ENCODE measurements around the gene SIRPB2. TPM values are rescaled to one million over a fixed set of nuclear protein-coding genes. Genes with fewer than 3 reads are reported as not detected.

The SIRPB2 gene
- polyA plus RNA-seq, 1 donor, result 1.6 TPM

GRCh38 chr20:1471242-1471641, 20.0 kb downstream of the SIRPB2 start:
- no peak for DNase-seq (ENCODE audit: low read depth)

- DNase-seq (ENCODE audit: low read depth), result peak; percentile 50
These were observed 21.2 kb downstream of the SIRPB2 start for GRCh38 chr20:1469925-1470571.

GRCh38 chr20:1469306-1469905, 21.8 kb downstream of the SIRPB2 start:
- no peak for DNase-seq (ENCODE audit: low read depth)

DNA sequence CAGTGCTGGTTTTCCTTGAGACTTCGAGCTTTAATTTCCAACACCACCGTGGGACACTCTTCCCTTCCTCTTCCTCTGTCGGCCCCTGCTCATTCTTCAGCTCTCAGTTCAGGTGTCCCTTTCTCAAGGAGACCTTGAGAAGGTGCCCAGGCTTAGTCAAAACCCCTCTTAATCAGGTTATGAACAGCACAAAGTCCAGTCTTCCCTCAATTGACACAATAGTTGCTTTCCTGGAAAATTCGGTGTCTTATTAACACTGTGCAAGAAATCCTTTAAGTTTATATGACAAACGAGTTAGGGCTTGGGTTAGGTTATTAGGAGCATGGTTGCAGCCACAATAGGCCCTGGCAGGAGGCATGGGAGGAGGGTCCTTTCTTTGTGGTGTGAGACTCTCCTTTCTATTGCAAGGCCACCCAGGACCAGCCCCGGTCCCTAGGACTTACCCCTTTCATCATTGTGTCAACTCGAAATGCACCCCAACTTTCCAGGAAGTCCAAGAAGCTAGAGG, 23.0 kb downstream of the SIRPB2 start:
- DNase-seq (ENCODE audit: low read depth), result no peak

DNA sequence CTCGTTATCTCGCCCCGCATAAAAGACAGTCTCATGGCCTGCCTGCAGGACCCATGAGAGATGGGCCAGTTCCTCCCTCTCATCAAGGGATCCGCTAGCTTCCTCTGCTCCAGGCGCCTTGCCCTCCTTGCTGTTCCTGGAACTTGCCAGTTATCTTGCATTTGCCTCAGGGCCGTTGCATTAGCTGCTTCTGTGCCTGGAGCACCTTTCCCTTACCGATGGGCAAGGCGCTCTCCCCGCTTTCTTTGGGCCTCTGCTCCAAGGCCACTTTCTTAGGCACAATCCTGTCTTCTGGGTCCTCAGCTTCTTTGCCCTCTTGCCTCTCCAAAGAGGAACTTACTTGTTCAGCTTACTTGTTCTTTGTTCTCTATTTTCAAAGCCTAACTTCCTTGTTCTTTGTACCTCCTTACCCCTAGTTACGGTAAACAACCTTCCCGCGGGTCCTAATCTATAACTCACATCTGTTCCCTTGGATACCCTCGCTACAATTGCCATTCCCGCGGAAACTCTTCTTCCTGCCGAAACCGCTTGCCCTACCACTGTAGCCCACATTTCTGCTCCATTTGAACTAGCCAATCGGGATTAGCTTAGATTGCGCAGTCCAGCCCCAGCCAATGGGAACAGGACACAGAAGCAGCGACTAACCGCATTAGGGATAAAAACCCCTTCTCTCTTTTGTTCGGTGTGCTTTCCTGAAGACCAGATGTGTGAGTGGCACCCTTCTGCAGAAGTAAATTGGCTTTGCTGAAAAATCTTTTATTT, 23.7 kb downstream of the SIRPB2 start:
- no peak for DNase-seq (ENCODE audit: low read depth)

- DNase-seq (ENCODE audit: low read depth), result no peak
These were observed 24.2 kb downstream of the SIRPB2 start for GRCh38 chr20:1467082-1467354.

GRCh38 chr20:1466211-1467081, 24.8 kb downstream of the SIRPB2 start, which contains the start of gene NSFL1C:
TSS of gene NSFL1C (minus strand) at chr20:1466849. CDS start at chr20:1466824, 25 bp downstream.
- peak; percentile 72 for DNase-seq (ENCODE audit: low read depth)

GRCh38 chr20:1465470-1466210, 25.6 kb downstream of the SIRPB2 start:
- no peak for DNase-seq (ENCODE audit: low read depth)

- DNase-seq (ENCODE audit: low read depth), result no peak
These were observed 27.1 kb downstream of the SIRPB2 start for GRCh38 chr20:1463971-1464570.

DNA sequence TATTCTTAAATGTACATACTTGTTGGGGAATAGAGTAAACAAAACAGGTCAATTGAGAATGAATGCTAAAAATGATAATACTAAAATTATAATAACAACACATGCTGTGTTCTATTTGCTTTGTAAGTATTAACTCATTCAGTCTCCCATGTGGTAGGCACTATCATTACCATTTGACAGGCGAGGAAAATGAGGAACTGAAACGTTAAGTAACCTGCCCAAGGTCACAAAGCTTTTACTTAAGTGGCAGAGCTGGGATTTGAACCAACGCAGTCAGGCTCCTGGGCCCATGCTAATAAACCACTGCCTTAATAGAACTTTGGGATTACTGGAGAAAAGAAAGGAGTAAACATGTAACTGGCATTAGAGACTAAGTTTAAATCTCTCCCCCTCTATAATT, 28.4 kb downstream of the SIRPB2 start:
- no peak for DNase-seq (ENCODE audit: low read depth)

DNA sequence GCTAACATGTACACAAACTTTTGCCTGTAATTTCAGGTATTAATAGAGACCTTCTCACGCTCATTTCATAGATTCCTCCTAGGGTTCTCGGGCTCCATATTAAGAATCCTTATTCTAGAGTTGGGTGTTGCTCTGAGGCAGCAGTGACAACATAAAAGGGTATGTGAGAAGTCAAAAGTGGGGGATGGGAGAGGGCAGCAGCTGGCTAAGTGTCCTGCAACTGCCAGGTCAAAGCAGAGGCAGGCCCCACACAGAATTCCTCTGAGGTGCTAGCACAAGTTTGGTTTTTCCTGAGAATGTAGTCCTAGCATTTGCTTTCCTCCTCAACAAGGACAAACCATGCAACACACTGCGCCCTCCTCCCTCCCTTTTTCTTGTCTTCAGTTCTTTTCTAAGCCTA, 29.2 kb downstream of the SIRPB2 start:
- DNase-seq (ENCODE audit: low read depth), result no peak

- no peak for DNase-seq (ENCODE audit: low read depth)
These were observed 30.9 kb downstream of the SIRPB2 start for GRCh38 chr20:1460275-1460674.

DNA sequence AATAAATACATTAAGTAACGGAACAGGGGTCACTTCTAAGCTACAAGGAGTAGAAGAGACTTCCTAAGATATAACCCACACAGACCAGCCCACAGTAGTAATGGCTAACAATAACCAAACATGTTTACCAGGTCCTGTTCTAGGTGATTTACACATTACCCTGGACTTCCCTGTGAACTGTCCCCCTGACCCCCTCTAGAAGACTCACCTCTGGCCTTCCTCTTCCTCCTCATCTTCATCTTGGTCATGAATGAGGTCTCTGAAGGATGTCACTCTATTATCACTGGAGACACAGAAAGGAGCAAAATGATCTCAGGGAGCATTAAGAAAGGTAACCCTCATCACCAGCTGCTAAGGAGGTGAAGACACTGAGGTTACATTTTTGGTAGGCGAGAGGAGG, 33.2 kb downstream of the SIRPB2 start:
- no peak for DNase-seq (ENCODE audit: low read depth)

GRCh38 chr20:1456300-1456699, 34.9 kb downstream of the SIRPB2 start:
- DNase-seq (ENCODE audit: low read depth), result no peak

DNA sequence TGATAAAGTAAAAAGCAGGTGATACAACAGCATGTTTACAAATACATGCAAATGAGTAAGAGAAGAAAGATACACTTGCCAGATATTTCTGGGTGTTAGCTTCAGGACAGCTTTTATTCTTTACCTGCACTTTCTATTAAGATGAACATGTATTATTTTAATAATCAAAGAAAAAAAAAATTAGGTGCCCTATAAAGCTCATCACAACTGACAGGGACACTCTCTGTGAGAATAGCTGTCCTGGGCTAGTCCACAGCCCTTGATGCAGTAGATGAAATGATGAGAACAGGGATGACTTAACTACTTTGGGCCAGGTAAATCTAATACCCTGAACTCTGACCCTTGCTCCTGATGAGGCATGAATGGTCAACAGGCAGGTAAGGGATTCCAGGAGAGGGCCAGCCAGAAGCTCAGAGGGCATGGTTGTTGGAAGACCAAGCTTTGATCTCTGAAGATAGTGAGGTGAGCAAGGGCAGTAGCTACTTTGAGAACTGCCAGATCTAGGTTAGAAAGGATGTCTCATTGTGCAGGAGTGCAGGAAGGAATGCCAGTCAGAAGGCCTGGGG, 40.2 kb downstream of the SIRPB2 start:
- no peak for DNase-seq (ENCODE audit: low read depth)

- no peak for DNase-seq (ENCODE audit: low read depth)
These were observed 41.9 kb downstream of the SIRPB2 start for GRCh38 chr20:1449370-1449769.

- DNase-seq (ENCODE audit: low read depth), result no peak
These were observed 43.1 kb downstream of the SIRPB2 start for GRCh38 chr20:1448081-1448620.

DNA sequence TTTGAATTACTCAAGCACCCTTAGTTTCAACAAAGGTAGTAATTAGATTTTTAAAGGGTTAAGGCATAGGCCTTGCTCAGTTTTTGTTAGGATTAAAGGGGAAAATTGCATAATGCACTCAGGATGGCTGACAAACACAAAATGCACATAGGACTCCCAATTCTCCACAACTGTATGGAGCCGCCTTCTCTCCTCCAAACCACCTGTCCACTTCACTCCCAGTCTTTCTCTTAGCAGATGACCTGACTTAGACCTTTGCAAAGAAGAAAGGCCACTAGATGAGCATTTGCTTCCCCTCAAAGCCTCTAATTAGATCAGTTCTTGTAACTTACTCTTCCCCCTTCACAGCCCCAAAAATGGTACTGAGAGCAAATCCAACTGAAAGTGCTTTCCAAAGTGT, 44.7 kb downstream of the SIRPB2 start:
- no peak for DNase-seq (ENCODE audit: low read depth)

GRCh38 chr20:1443085-1443484, 48.1 kb downstream of the SIRPB2 start:
- no peak for DNase-seq (ENCODE audit: low read depth)

- no peak for DNase-seq (ENCODE audit: low read depth)
These were observed 48.9 kb downstream of the SIRPB2 start for GRCh38 chr20:1442304-1442703.

Data from forelimb muscle (tissue), 1 donor.